DND-41 (cell line): ENCODE results near the gene ALCAM.

Source experiments
- ATAC-seq: fragments of 200-7000 bp; cut with Tn5 transposase; 3 replicates; pipeline ENCODE4 v1.9.1; 2021; ENCODE audit warnings: low read depth; ENCODE audit not compliant: insufficient read depth
- DNase-seq: peaks from one replicate; pipeline ENCODE4 v3.0.0-alpha.2; 2020
- H2AFZ ChIP-seq: 2 replicates; pipeline ENCODE4 v1.6.0; 2012; ENCODE audit warnings: low read depth, low read length
- H3K27ac ChIP-seq: 2 replicates; pipeline ENCODE4 v1.5.1; 2012; ENCODE audit warnings: low read length, inconsistent platforms
- H3K27me3 ChIP-seq: fragments of 200-600 bp; sonication (generic); 2 replicates; pipeline ENCODE4 v1.6.0; 2012; ENCODE audit warnings: low read length, mild to moderate bottlenecking, inconsistent platforms; ENCODE audit not compliant: insufficient read depth, poor library complexity
- H3K36me3 ChIP-seq: 2 replicates; pipeline ENCODE4 v1.5.1; 2012; ENCODE audit warnings: low read length, inconsistent platforms; ENCODE audit not compliant: insufficient read depth
- H3K4me1 ChIP-seq: 2 replicates; pipeline ENCODE4 v1.5.1; 2012; ENCODE audit warnings: mild to moderate bottlenecking, low read length; ENCODE audit not compliant: insufficient read depth
- H3K4me2 ChIP-seq: 2 replicates; pipeline ENCODE4 v1.6.0; 2012; ENCODE audit warnings: mild to moderate bottlenecking, moderate library complexity, low read length, inconsistent platforms; ENCODE audit not compliant: insufficient read depth
- H3K4me3 ChIP-seq, 2 experiments: fragments of 200-600 bp in 1 of 2; shearing (Covaris generic) in 1 of 2; 2 replicates each; pipeline ENCODE4 v1.5.1; 2012 to 2016; ENCODE audit warnings: inconsistent platforms in 2 of 2, low read length in 2 of 2, mild to moderate bottlenecking in 2 of 2, low read depth in 1 of 2, moderate library complexity in 1 of 2
- H3K79me2 ChIP-seq: 2 replicates; pipeline ENCODE4 v1.6.0; 2012; ENCODE audit warnings: low read length, inconsistent platforms; ENCODE audit not compliant: insufficient read depth
- H3K9ac ChIP-seq: 2 replicates; pipeline ENCODE4 v1.6.0; 2012; ENCODE audit warnings: low read depth, mild to moderate bottlenecking, inconsistent platforms, low read length, moderate library complexity
- H3K9me3 ChIP-seq: 2 replicates; pipeline ENCODE4 v1.5.1; 2012; ENCODE audit warnings: low read length, moderate library complexity, mild to moderate bottlenecking, inconsistent platforms; ENCODE audit not compliant: insufficient read depth, severe bottlenecking
- H4K20me1 ChIP-seq: 2 replicates; pipeline ENCODE4 v1.6.0; 2012; ENCODE audit warnings: low read length; ENCODE audit not compliant: insufficient read depth
- EZH2 ChIP-seq: IDR thresholded peaks from 3 replicates; pipeline ENCODE4 v1.6.1; 2012; ENCODE audit warnings: borderline replicate concordance, low read depth, mild to moderate bottlenecking, moderate library complexity, low read length, inconsistent platforms; ENCODE audit not compliant: severe bottlenecking
- TF ChIP-seq, protein P1 (sequence below): IDR thresholded peaks from 2 replicates; pipeline ENCODE4 v1.5.1; 2012; ENCODE audit warnings: borderline replicate concordance, low read length, moderate library complexity, mild to moderate bottlenecking; ENCODE audit not compliant: poor library complexity, severe bottlenecking; ENCODE audit errors: extremely low read depth

The ALCAM gene

GRCh38 chr3:105328338-105328730, 38.4 kb upstream of the ALCAM start:
- TF ChIP-seq, protein P1, sequence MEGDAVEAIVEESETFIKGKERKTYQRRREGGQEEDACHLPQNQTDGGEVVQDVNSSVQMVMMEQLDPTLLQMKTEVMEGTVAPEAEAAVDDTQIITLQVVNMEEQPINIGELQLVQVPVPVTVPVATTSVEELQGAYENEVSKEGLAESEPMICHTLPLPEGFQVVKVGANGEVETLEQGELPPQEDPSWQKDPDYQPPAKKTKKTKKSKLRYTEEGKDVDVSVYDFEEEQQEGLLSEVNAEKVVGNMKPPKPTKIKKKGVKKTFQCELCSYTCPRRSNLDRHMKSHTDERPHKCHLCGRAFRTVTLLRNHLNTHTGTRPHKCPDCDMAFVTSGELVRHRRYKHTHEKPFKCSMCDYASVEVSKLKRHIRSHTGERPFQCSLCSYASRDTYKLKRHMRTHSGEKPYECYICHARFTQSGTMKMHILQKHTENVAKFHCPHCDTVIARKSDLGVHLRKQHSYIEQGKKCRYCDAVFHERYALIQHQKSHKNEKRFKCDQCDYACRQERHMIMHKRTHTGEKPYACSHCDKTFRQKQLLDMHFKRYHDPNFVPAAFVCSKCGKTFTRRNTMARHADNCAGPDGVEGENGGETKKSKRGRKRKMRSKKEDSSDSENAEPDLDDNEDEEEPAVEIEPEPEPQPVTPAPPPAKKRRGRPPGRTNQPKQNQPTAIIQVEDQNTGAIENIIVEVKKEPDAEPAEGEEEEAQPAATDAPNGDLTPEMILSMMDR: no peak
- TF ChIP-seq EZH2: no peak
- Histone ChIP-seq H2AFZ (no peak overlapping the region), H3K4me3 (no peak overlapping the region), H3K27ac (no peak overlapping the region), H3K4me2 (no peak overlapping the region), H3K36me3 (no peaks in the 10 kb centered on the region), H3K79me2 (no peaks in the 10 kb centered on the region), H4K20me1 (no peaks in the 10 kb centered on the region), H3K9ac (no peak overlapping the region), H3K9me3 (peaks cover 4% of the 10 kb centered on the region), H3K27me3 (no peaks in the 10 kb centered on the region), H3K4me1 (no peaks in the 10 kb centered on the region)
- no peak for DNase-seq
- ATAC-seq: no peak

GRCh38 chr3:105332961-105333360, 33.7 kb upstream of the ALCAM start:
- Histone ChIP-seq H3K4me3 (no peak overlapping the region), H3K4me2 (no peak overlapping the region), H3K4me1 (no peaks in the 10 kb centered on the region), H3K9ac (no peak overlapping the region), H3K27ac (no peak overlapping the region), H3K9me3 (peaks cover 4% of the 10 kb centered on the region), H3K79me2 (no peaks in the 10 kb centered on the region), H4K20me1 (no peaks in the 10 kb centered on the region), H3K27me3 (no peaks in the 10 kb centered on the region), H3K36me3 (no peaks in the 10 kb centered on the region), H2AFZ (no peak overlapping the region)
- TF ChIP-seq EZH2: no peak
- TF ChIP-seq, protein P1: no peak
- ATAC-seq (no peak), DNase-seq (no peak)

- no peaks in the 10 kb centered on the region for H4K20me1 ChIP-seq
- DNase-seq (no peak), ATAC-seq (no peak)
- no peak overlapping the region for H2AFZ ChIP-seq
- H3K27me3 ChIP-seq: no peaks in the 10 kb centered on the region
- H3K9me3 ChIP-seq: peaks cover 4% of the 10 kb centered on the region
- no peaks in the 10 kb centered on the region for H3K79me2 ChIP-seq
- H3K27ac ChIP-seq: no peak overlapping the region
- no peaks in the 10 kb centered on the region for H3K36me3 ChIP-seq
- no peak overlapping the region for H3K4me3 ChIP-seq
- no peak overlapping the region for H3K9ac ChIP-seq
- H3K4me1 ChIP-seq: no peaks in the 10 kb centered on the region
- TF ChIP-seq, protein P1: no peak
- TF ChIP-seq EZH2: no peak
- H3K4me2 ChIP-seq: no peak overlapping the region
These were observed 32.4 kb upstream of the ALCAM start for GRCh38 chr3:105334138-105334882.
